HG03354 (cell line): ENCODE data around the gene NLN.
"Not testable (repeated sequence)": the region's sequence is repeated elsewhere in the genome, so short reads cannot be mapped to it uniquely, and the experiment has no call there.

Experiments
- ATAC-seq: cut with Tn5 transposase; IDR thresholded peaks from one replicate; pipeline ENCODE4 v1.9.1; 2021; ENCODE audit warnings: mild to moderate bottlenecking; ENCODE audit not compliant: unreplicated experiment, poor library complexity, severe bottlenecking

Gene NLN

DNA sequence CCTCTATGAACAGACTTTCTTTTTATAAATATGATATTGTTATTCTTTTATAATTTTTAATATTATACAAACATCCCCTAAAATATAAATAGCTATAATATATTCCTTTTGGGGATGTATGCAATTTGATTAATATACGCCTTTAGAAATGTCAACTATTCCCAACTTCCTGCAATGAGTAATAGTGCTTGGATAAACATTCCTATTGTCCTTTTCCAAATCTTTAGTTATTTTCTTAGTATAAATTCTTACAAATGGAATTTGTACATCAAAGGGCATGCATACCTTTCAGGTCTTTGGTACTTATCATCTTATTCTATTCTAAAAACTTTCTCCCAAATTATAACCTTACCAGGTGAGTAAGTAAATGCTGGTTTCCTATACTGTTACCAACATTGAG is 6.2 kb downstream of the NLN start:
- ATAC-seq = no peak

DNA sequence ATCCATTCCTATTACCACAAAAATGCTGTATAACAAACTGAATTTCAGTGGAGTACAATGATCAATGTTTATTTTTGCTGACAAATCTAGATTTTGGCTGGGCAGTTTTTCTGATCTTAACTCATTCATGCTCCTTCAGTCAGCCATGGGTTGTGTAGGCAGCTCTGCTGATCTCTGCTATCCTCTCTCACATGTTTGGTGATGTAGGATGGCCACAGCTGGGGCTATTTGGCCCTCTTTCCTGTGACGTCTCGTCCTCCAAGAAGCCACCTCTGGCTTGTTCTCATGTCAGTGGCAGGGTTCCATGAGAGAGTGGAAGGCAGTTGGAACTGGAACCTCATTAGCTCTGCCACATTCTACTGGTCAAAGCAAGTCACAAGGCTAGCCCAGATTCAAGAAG is 8.9 kb downstream of the NLN start:
- no peak for ATAC-seq

GRCh38 chr5:65732046-65732445 is 10.0 kb downstream of the NLN start:
- ATAC-seq = not testable (repeated sequence)

- ATAC-seq = not testable (repeated sequence)
These were observed 12.3 kb downstream of the NLN start for GRCh38 chr5:65734196-65734775.

DNA sequence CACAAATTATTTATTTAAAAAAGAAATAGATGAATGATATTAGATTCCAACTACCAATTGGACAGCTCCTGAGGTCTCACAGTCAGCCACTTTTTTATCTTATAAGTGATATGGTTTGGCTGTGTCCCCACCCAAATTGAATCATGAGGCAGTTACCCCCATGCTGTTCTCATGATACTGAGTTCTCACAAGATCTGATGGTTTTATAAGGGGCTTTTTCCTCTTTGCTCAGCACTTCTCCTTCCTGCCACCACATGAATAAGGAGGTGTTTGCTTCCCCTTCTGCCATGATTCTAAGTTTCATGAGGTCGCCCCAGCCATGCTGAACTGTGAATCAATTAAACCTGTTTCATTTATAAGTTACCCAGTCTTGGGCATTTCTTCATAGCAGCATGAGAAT is 12.9 kb downstream of the NLN start:
- ATAC-seq = peak; percentile 56

DNA sequence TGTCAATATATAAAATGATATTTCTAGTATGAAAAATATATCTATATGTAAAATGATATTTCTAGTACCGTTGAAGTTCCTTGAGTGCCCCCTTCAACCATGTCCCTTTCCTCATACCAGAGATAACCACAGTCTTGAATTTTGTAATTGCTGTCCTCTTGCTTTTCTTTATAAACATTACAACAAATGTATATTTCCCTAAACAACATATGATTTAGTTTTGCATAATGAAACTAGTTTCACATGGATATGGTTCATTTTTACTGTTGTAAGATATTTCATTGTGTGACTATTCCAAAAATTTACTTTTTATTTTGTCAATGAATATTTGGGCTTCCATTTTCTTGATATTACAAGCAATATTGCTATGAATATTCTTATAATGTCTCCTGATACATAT is 14.0 kb downstream of the NLN start:
- no peak for ATAC-seq

DNA sequence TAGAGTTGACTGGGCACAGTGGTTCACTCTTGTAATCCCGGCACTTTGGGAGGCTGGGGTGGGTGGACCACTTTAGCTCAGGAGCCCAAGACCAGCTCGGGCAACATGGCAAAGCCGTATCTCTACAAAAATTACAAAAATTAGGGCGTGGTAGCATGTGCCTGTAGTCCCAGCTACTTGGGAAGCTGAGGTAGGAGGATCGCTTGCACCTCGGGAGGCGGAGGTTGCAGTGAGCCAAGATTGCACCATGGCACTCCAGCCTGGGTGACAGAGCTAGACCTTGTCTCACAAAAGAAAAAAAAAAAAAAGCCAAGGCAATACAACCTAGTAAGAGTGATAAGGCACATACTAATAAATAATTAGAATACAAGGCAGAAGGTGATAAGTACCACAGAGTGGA is 15.8 kb downstream of the NLN start:
- ATAC-seq = no peak

GRCh38 chr5:65738305-65738704 is 16.3 kb downstream of the NLN start:
- ATAC-seq = no peak

GRCh38 chr5:65739162-65739561 is 17.2 kb downstream of the NLN start:
- ATAC-seq = no peak

DNA sequence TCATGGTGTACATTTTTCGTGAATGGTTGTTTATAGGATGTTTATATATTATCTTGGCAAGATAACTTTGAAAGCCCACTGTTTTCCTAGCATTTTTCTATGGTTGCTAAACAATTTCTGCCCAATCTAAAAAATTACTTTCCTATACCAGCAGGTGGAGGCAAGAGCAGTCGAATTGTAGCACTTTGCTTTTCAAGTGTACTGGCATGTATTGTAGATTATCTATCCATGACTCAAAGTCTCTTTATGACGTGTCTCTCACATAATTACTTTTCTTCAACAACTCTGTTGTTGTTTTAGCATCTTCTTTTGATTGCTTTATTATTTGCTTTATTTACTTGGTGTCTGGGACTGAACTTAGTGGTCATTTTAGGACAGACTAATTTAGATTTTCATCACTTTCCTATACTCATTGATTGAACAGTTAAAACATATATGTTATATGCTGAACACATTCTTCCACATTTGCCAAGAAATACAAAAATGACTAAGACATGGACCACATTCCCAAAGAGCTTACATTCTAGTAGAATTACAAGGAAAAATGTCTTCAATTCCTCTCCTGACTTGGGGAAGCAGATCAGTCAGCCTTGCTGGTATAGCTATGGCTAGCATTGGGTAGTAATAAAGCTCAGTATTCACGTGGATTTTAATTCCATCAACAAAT is 20.7 kb downstream of the NLN start:
- peak; percentile 94 for ATAC-seq

DNA sequence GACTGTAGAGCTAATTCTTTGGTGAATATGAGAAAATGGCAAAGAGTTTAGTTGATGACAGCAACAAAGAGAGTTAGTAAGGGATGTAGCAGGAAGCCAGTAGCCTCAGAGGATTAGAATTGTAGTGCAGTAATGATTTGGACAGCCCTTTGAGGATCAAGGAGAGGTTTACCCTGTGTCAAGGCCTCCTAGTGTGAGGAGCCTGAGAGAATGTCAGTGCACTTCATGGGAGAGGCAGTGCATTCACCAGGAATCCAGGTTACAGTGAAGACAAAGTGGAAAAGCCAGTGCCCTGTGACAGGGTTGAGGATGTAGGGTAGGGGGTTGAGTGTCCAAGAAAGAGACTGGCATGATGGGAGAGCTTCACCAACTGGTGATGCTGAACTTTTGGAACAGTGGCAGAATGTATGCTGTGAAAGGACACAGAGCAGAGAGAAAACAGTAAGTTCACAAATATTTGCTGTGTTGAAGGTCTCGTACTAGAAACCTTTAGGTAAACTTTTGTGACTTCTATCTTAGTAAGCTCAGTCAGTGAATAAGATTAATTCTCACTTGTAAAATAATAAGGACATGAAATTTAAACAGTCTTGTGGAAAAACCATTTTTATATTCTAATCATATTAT is 27.3 kb downstream of the NLN start:
- no peak for ATAC-seq

- no peak for ATAC-seq
These were observed 28.0 kb downstream of the NLN start for GRCh38 chr5:65749956-65750355.

GRCh38 chr5:65750938-65751337 is 28.9 kb downstream of the NLN start:
- no peak for ATAC-seq

GRCh38 chr5:65753189-65753588 is 31.2 kb downstream of the NLN start:
- ATAC-seq = no peak

GRCh38 chr5:65758546-65759144 is 36.6 kb downstream of the NLN start:
- no peak for ATAC-seq

DNA sequence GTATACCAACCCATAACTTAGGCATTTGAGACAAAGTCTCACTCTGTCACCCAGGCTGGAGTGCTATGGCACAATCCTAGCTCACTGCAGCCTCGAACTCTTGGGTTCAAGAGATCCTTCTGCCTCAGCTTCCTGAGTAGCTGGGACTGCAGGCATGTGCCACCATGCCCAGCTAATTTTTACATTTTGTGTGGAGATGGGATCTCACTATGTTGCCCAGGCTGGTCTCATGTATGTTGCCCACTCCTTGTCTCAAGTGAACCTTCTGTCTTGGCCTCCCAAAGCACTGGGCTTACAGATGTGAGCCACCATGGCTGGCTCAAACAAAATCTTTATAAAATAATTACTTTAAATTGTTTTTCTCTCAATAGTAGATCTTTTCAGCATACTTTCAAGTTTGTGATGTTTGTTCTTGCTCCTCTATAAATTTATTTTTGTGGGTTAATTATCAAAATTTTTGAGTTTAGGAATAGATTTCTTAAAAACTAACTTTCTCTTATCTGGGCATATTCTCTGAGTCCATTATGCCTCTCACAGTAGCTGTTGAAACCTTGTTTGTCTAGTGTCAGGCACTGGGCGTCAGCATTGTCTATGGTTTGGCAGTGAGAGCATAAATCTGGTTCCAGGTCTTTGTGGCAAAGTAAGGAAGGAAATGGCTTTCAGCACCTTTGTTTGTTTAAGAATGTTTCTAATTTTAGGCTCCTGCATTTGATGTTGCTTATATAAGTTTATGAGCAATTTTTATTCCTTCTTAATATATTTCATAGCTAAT is 38.7 kb downstream of the NLN start:
- ATAC-seq = no peak

DNA sequence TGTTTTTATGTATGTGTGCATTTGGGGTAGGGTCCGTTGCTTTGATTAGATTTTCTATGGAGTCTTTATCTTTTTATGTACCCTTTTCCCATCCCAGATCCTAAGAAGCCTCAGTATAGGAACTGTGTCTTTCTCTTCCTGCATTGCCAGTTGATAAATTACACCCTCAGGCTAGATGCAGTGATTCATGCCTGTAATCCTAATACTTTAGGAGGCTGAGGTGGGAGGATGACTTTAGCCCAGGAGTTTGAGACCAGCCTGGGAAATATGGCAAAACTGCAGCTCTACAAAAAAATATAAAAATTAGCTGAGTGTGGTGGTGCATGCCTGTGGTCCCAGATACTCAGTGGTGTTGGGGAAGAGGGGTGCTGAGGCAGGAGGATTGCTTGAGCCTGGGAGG is 40.2 kb downstream of the NLN start:
- no peak for ATAC-seq

DNA sequence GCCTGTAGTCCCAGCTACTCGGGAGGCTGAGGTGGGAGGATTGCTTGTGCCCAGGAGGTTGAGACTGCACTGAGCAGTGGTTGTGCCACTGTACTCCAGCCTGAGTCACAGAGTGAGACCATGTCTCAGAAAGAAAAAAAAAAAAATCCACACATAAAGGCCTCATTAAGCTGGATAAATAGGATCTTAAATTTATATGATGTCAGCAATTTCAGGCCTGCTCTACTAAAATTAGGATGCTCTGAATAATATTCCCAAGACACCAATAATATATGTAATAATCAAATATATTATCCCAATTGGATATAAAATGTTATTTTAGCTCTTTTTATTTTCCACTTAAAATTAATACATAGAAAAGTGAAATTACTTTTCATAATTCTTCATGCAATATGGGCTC is 43.6 kb downstream of the NLN start:
- ATAC-seq = no peak

- no peak for ATAC-seq
These were observed 44.2 kb downstream of the NLN start for GRCh38 chr5:65766175-65766574.

GRCh38 chr5:65766781-65767180 is 44.8 kb downstream of the NLN start:
- ATAC-seq = no peak
